Mesenchymal stem cell (in vitro differentiated cells and primary cell): Measurements from ENCODE around the gene MICOS13.

ENCODE experiments used
- DNase-seq: peaks from one replicate; pipeline ENCODE4 v3.0.0-alpha.2; 2013
- H2AFZ ChIP-seq: one replicate; pipeline ENCODE4 v1.6.1; 2013; ENCODE audit warnings: low read depth, mild to moderate bottlenecking, control low read depth, inconsistent platforms, low read length, moderate library complexity
- H2AK5ac ChIP-seq: 2 replicates; pipeline ENCODE4 v1.6.1; 2013; ENCODE audit warnings: low read length, moderate library complexity, mild to moderate bottlenecking, inconsistent platforms; ENCODE audit not compliant: severe bottlenecking
- H2BK120ac ChIP-seq: one replicate; pipeline ENCODE4 v1.6.1; 2013; ENCODE audit warnings: low read depth, mild to moderate bottlenecking, inconsistent platforms, low read length, moderate library complexity
- H2BK12ac ChIP-seq, 2 experiments: one replicate each; pipeline ENCODE4 v1.6.1; 2013; ENCODE audit warnings: inconsistent platforms in 2 of 2, low read length in 2 of 2, mild to moderate bottlenecking in 2 of 2, moderate library complexity in 2 of 2, control low read depth in 1 of 2
- H2BK15ac ChIP-seq: one replicate; pipeline ENCODE4 v1.6.1; 2013; ENCODE audit warnings: mild to moderate bottlenecking, low read depth, inconsistent platforms; ENCODE audit not compliant: poor library complexity, severe bottlenecking
- H2BK5ac ChIP-seq: 2 replicates; pipeline ENCODE4 v1.6.1; 2013; ENCODE audit warnings: low read depth, mild to moderate bottlenecking, low read length, control low read depth, inconsistent platforms; ENCODE audit not compliant: poor library complexity, severe bottlenecking
- H3K14ac ChIP-seq, 2 experiments: one replicate each; pipeline ENCODE4 v1.6.1; 2013; ENCODE audit warnings: inconsistent platforms in 2 of 2, low read length in 2 of 2, control low read depth in 1 of 2, mild to moderate bottlenecking in 1 of 2, moderate library complexity in 1 of 2
- H3K18ac ChIP-seq, 2 experiments: one replicate each; pipeline ENCODE4 v1.6.1; 2013; ENCODE audit warnings: inconsistent platforms in 2 of 2, low read length in 2 of 2, control low read depth in 1 of 2, low read depth in 1 of 2, mild to moderate bottlenecking in 1 of 2
- H3K23ac ChIP-seq, 2 experiments: one replicate each; pipeline ENCODE4 v1.6.1; 2013; ENCODE audit warnings: inconsistent platforms in 2 of 2, low read length in 2 of 2, mild to moderate bottlenecking in 2 of 2, moderate library complexity in 2 of 2, control low read depth in 1 of 2
- H3K27ac ChIP-seq: 2 replicates; pipeline ENCODE4 v1.5.1; 2013; ENCODE audit warnings: mild to moderate bottlenecking, moderate library complexity, low read length, control low read depth, inconsistent platforms; ENCODE audit not compliant: poor library complexity, severe bottlenecking
- H3K27me3 ChIP-seq, 2 experiments: 2 replicates each; pipeline versions ENCODE4 v1.6.1 to v1.7.0; 2013; ENCODE audit warnings: low read length in 2 of 2, mild to moderate bottlenecking in 2 of 2, moderate library complexity in 2 of 2, control low read depth in 1 of 2, inconsistent platforms in 1 of 2; ENCODE audit not compliant: control insufficient read depth in 1 of 2, insufficient read depth in 1 of 2
- H3K36me3 ChIP-seq, 2 experiments: 2 replicates each; pipeline versions ENCODE4 v1.6.1 to v1.7.0; 2013; ENCODE audit warnings: low read length in 2 of 2, control low read depth in 1 of 2, inconsistent platforms in 1 of 2, low read depth in 1 of 2, mild to moderate bottlenecking in 1 of 2; ENCODE audit not compliant: insufficient read depth in 2 of 2, control insufficient read depth in 1 of 2
- H3K4ac ChIP-seq, 2 experiments: one replicate each; pipeline ENCODE4 v1.6.1; 2013; ENCODE audit warnings: inconsistent platforms in 2 of 2, low read length in 2 of 2, mild to moderate bottlenecking in 2 of 2, moderate library complexity in 2 of 2, control low read depth in 1 of 2, low read depth in 1 of 2
- H3K4me1 ChIP-seq: 2 replicates; pipeline ENCODE4 v1.6.1; 2013; ENCODE audit warnings: low read depth, low read length, control low read depth; ENCODE audit not compliant: control insufficient read depth, insufficient read depth
- H3K4me2 ChIP-seq: 2 replicates; pipeline ENCODE4 v1.6.1; 2013; ENCODE audit warnings: low read length, mild to moderate bottlenecking, inconsistent platforms; ENCODE audit not compliant: poor library complexity, severe bottlenecking
- H3K4me3 ChIP-seq, 2 experiments: 2 replicates each; pipeline versions ENCODE4 v1.5.1 to v1.7.0; 2013; ENCODE audit warnings: low read length in 2 of 2, mild to moderate bottlenecking in 2 of 2, control low read depth in 1 of 2, low read depth in 1 of 2; ENCODE audit not compliant: insufficient read depth in 1 of 2
- H3K79me1 ChIP-seq: replicated peaks from 2 replicates; pipeline ENCODE4 v1.6.1; 2013; ENCODE audit warnings: mild to moderate bottlenecking, control low read depth, low read length, inconsistent platforms; ENCODE audit not compliant: poor library complexity, severe bottlenecking
- H3K9ac ChIP-seq: 2 replicates; pipeline ENCODE4 v1.7.0; 2013; ENCODE audit warnings: mild to moderate bottlenecking, low read length, moderate library complexity
- H3K9me3 ChIP-seq: 2 replicates; pipeline ENCODE4 v1.7.0; 2013; ENCODE audit warnings: mild to moderate bottlenecking, low read length; ENCODE audit not compliant: control insufficient read depth
- H4K8ac ChIP-seq: one replicate; pipeline ENCODE4 v1.6.1; 2013; ENCODE audit warnings: inconsistent platforms, mild to moderate bottlenecking, low read length, moderate library complexity
- H4K91ac ChIP-seq: one replicate; pipeline ENCODE4 v1.6.1; 2013; ENCODE audit warnings: mild to moderate bottlenecking, low read length, inconsistent platforms
- WGBS: methylation state at CpG from one replicate; pipeline ENCODE4 v1.1.7; 2013; ENCODE audit warnings: mixed read lengths; 5-methylcytosine and 5-hydroxymethylcytosine counted together

The MICOS13 gene

DNA sequence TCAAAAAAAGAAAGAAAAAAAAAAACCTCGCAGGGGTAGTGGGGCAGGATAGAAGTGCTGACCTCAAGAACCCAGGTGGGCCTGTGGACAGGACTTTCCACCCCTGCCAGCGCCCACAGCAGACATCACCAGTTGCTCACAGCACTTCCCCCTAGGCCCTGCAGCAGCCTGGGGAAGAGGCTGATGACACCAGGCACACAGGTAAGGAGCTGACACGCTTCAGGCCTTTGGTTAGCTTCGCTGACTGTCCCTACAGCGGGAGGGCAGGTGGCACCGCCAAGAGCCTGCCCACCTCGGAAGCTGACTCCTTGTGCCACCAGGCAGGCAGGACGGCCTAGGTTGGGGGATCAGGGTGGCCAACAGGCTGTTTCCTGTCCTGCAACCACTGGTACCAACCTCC lies 30.7 kb upstream of the MICOS13 start:
- H2AFZ ChIP-seq, result no peak overlapping the region
- H3K4me1 ChIP-seq, result no peaks in the 10 kb centered on the region
- no peak overlapping the region for H2BK12ac ChIP-seq
- no peak overlapping the region for H3K27ac ChIP-seq
- no peak overlapping the region for H4K91ac ChIP-seq
- H3K9ac ChIP-seq, result no peak overlapping the region
- no peak overlapping the region for H3K18ac ChIP-seq
- H4K8ac ChIP-seq, result no peak overlapping the region
- H3K36me3 ChIP-seq, result peaks cover 63 to 73% of the 10 kb centered on the region in 2 experiments
- H2BK15ac ChIP-seq, result no peak overlapping the region
- no peak overlapping the region for H2AK5ac ChIP-seq
- no peak for DNase-seq
- no peak overlapping the region for H3K4ac ChIP-seq
- no peak overlapping the region for H2BK120ac ChIP-seq
- no peaks in the 10 kb centered on the region for H3K27me3 ChIP-seq
- H3K14ac ChIP-seq, result no peak overlapping the region
- H3K79me1 ChIP-seq, result peaks cover 40% of the 10 kb centered on the region
- H2BK5ac ChIP-seq, result no peak overlapping the region
- 93% methylated on average over 8 of the region's 8 CpGs for WGBS
- H3K4me3 ChIP-seq, result no peak overlapping the region
- H3K9me3 ChIP-seq, result no peaks in the 10 kb centered on the region
- H3K23ac ChIP-seq, result no peak overlapping the region
- H3K4me2 ChIP-seq, result no peak overlapping the region

GRCh38 chr19:5707576-5708575 lies 27.6 kb upstream of the MICOS13 start:
- no peak for DNase-seq
- no peak overlapping the region for H3K9ac ChIP-seq
- no peak overlapping the region for H3K4me3 ChIP-seq
- no peak overlapping the region for H2AFZ ChIP-seq
- H2BK120ac ChIP-seq, result no peak overlapping the region
- no peak overlapping the region for H4K91ac ChIP-seq
- no peak overlapping the region for H3K23ac ChIP-seq
- H3K4me2 ChIP-seq, result no peak overlapping the region
- H2AK5ac ChIP-seq, result no peak overlapping the region
- H2BK15ac ChIP-seq, result no peak overlapping the region
- H2BK5ac ChIP-seq, result no peak overlapping the region
- H3K4me1 ChIP-seq, result no peaks in the 10 kb centered on the region
- 97% methylated on average over 33 of the region's 37 CpGs for WGBS
- peaks cover 80 to 90% of the 10 kb centered on the region in 2 experiments for H3K36me3 ChIP-seq
- H3K79me1 ChIP-seq, result peaks cover 41% of the 10 kb centered on the region
- H3K18ac ChIP-seq, result no peak overlapping the region
- H3K14ac ChIP-seq, result no peak overlapping the region
- no peaks in the 10 kb centered on the region for H3K27me3 ChIP-seq
- no peak overlapping the region for H3K4ac ChIP-seq
- no peak overlapping the region for H3K27ac ChIP-seq
- H4K8ac ChIP-seq, result no peak overlapping the region
- no peaks in the 10 kb centered on the region for H3K9me3 ChIP-seq
- no peak overlapping the region for H2BK12ac ChIP-seq

DNA sequence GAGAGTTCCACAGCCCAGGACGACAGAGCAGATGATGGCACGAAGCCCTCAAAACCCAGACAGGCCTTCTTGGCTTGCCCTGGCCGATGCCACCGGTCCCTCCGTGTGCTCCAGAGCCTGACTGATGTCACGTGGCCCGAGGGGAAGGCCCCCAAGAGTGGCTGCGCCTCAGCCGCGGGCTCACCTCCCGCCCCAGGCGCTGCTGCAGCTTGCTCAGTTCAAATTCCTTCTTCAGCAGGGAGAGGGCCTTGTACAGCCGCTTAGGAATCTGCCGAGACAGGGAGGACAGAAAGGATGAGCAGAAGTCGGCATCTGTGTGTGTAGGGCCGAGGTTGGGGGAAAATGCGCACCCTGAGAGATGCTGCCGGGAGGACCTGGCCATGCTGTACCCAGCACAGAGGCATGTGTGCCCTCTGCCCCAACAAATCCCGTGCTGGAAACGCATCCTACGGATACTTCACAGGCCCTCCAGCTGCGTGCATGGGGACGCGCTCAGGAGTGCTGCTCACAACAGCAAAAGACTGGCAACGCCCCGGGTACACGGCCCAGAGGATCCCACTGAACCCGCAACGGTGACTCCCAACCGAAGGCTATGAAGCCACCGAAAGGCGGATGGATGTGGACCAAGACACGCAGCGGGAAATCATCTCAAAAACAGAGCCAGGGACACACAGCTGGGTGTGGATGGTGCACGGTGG lies 26.7 kb upstream of the MICOS13 start:
- H3K4me1 ChIP-seq, result no peaks in the 10 kb centered on the region
- H4K8ac ChIP-seq, result no peak overlapping the region
- no peak overlapping the region for H4K91ac ChIP-seq
- no peak for DNase-seq
- no peak overlapping the region for H3K4me3 ChIP-seq
- no peak overlapping the region for H2BK120ac ChIP-seq
- peaks cover 35% of the 10 kb centered on the region for H3K79me1 ChIP-seq
- no peak overlapping the region for H3K4me2 ChIP-seq
- no peak overlapping the region for H3K27ac ChIP-seq
- H3K4ac ChIP-seq, result no peak overlapping the region
- H2AFZ ChIP-seq, result no peak overlapping the region
- H3K23ac ChIP-seq, result no peak overlapping the region
- H3K9ac ChIP-seq, result no peak overlapping the region
- H3K9me3 ChIP-seq, result no peaks in the 10 kb centered on the region
- H3K36me3 ChIP-seq, result peaks cover 71 to 82% of the 10 kb centered on the region in 2 experiments
- H2BK5ac ChIP-seq, result no peak overlapping the region
- H2AK5ac ChIP-seq, result no peak overlapping the region
- no peak overlapping the region for H2BK15ac ChIP-seq
- no peak overlapping the region for H3K18ac ChIP-seq
- H3K14ac ChIP-seq, result no peak overlapping the region
- 98% methylated on average over 35 of the region's 35 CpGs for WGBS
- H3K27me3 ChIP-seq, result no peaks in the 10 kb centered on the region
- no peak overlapping the region for H2BK12ac ChIP-seq

DNA sequence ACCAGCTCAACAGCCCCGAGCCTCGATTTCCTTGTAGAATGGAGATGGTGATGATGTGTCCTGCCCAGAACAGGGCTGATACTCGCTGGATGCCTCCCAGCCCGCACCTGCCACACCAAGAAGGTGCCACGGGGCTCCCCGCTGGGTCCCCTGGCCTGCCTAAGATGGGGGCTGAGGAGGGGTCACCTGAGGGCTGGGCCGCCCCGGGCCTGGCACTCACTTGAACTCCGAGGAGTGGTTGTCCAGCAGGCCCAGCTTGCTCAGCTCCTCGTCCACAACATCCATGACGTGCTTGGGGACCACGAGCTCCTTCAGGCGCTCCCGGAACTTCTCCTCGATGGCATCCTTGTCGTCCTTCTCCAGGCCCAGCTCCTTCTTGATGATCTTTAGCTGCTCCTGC lies 25.2 kb upstream of the MICOS13 start:
- Histone ChIP-seq H3K36me3 (peaks cover 62 to 76% of the 10 kb centered on the region in 2 experiments), H4K8ac (no peak overlapping the region), H2AFZ (no peak overlapping the region), H3K27ac (no peak overlapping the region), H2BK120ac (no peak overlapping the region), H3K9me3 (no peaks in the 10 kb centered on the region), H3K9ac (no peak overlapping the region), H3K23ac (no peak overlapping the region), H3K14ac (no peak overlapping the region), H3K4me2 (no peak overlapping the region), H4K91ac (no peak overlapping the region), H2AK5ac (no peak overlapping the region), H3K18ac (no peak overlapping the region), H2BK5ac (no peak overlapping the region), H3K79me1 (peaks cover 24% of the 10 kb centered on the region), H2BK12ac (no peak overlapping the region), H2BK15ac (no peak overlapping the region), H3K27me3 (no peaks in the 10 kb centered on the region), H3K4me1 (no peaks in the 10 kb centered on the region), H3K4ac (no peak overlapping the region), H3K4me3 (no peak overlapping the region)
- WGBS, result 93% methylated on average over 16 of the region's 16 CpGs
- no peak for DNase-seq
